GM18508 (cell line): ENCODE measurements around the gene CDC42SE2.
"Not testable (repeated sequence)": the region's sequence is repeated elsewhere in the genome, so short reads cannot be mapped to it uniquely, and the experiment has no call there.

Source experiments
- ATAC-seq: cut with Tn5 transposase; IDR thresholded peaks from one replicate; pipeline ENCODE4 v1.9.1; 2021; ENCODE audit warnings: moderate number of reproducible peaks; ENCODE audit not compliant: insufficient read depth, unreplicated experiment

The CDC42SE2 gene

DNA sequence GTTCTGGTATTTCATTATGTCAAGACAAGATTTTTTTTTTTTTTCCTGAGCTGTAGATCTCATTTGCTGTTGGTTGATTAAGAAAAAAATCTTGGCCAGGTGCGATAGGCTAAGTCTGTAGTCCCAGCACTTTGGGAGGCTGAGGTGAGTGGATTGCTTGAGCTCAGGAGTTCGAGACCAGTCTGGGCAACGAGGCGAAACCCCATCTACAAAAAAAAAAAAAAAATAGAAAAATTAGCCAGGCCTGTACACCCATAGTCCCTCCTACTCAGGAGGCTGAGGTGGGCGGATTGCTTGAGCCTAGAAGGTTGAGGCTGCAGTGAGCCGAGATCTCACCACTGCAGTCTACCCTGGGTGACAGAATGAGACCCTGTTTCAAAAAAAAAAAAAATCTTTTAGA, 12.2 kb downstream of the CDC42SE2 start:
- ATAC-seq: no peak

DNA sequence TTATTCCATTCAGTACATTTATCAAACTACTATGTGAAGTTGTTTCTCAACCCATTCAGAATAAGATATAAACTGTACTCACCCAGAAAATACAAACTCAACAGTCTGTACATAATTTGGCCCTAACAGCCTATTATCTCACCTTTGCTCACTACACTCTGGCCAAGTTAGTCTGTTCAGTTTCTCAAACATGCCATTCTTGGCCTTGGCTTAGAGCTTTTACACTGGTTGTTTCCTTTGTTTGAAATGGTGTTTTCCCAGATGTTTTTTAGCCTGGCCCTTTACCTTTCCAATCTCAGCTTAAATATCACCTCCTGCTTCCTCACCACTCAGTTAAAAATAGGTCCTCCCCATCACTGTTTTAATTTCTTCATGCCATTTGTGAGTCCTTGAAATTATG, 13.6 kb downstream of the CDC42SE2 start:
- no peak for ATAC-seq

DNA sequence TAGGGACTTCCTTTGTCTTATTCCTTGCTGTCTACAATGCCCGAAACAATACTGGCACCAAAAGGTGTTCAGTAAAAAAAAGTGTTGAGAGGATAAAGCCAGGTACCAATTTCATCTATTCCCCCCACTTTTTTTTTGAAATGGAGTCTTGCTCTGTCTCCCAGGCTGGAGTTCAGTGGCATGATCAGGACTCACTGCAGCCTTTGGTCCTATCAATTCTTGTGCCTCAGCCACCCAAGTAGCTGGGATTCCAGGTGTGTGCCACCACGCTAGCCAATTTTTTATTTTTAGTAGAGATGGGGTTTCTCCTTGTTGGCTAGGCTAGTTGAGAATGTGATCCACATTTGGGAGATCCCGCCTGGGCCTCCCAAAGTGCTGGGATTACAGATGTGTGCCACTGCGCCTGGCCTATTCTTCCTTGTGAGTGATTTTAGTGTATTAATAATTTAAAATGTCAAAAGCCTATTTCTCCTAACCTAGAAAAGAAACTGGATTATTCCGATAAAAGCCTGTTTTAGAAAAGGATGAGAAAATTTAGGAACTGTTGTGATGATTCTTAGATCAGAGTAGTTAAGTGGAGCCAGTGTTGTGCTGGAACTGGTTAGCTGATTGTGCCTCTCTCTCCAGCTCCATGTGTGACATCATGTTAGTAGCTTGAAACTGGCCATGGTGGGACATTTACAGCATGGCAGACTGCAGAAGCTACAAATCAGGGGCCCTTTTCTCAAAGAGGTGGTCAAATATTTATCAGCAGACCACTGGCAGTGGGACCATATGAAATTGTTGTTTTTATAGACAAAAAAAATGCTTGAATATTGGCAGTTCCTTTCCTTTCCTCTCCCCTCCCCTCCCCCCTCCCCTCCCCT, 14.3 kb downstream of the CDC42SE2 start:
- no peak for ATAC-seq

DNA sequence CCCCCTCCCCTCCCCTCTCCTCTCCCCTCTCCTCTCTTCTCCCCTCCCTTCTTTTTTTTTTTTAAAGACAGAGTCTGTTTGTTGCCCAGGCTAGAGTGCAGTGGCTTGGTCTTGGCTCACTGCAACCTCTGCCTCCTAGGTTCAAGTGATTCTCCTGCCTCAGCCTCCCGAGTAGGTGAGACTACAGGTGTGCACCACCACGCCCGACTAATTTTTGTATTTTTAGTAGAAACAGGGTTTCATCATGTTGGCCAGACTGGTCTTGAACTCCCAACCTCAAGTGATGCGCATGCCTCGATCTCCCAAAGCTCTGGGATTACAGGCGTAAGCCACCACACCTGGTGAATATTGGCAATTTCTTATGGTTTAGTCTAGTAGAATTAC, 14.9 kb downstream of the CDC42SE2 start:
- ATAC-seq: not testable (repeated sequence)

DNA sequence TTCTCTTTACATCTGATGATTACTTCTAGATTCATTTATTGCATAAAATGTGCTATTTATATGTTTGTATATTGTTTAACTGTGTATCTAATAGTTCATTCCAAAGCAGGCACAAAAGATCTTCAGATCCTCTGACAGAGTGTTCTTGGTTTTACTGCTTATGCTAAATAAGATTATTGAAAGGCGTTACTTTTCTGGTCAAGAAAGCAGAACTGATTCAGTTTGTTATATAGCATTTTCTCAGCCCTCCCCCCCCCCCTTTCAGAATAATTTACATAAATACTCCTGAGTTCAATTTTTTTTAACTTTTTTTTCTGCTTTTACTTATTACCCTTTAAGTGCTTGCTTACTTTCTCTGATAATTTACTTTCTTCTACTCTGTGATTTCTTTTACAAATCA, 15.4 kb downstream of the CDC42SE2 start:
- no peak for ATAC-seq

DNA sequence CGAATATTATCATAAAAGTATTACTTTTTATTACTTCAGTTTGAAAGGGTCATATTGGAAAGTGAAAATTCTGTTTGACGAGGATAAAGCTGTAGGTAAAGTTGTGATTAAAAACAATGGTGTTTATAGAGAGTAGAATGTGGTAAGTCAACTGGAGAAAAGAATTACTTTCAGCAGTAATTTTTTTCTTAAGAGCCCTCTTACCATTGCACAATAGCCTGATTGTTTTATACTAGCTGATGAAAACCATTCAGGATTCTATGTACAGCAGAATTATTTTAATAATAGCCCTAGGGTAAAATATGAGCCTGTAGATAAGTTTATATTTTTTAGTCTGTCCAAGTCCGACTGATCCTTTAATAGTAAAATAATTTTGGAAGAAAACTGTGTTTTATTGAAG, 16.6 kb downstream of the CDC42SE2 start:
- no peak for ATAC-seq

DNA sequence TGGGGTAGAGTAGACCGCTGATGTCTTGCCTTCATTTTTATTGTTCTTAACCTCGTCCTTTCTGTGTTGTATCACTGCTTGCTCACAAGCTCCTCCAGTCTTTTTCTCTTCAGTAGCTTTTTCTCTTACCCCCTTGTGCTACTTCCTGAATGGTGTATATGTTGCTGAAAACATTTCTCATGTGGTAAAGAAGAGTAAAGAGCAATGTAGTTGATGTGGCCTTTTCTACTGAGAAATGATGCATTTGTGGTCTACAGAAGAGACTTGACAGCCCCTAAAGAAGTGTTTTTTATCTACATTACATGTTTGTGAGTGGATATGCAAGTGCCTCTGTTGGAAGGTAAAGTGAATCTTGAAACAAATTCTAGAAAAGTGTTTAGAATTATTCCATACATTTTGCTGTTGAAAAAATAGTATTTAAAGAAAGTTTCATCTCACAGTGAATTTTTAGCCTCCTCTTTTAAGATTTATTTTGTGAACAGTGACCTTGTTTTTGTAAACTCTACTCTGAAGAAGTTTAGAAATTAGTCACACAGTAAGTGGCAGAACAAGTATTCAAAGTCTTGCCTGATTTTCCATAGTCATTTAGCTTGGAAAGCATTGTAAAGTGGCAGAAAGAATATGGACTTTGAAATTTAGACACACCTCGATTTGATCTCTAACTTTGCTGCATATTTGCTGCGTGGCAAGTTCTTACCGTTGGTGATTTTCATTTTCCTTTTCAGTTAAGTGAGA, 17.4 kb downstream of the CDC42SE2 start:
- no peak for ATAC-seq

DNA sequence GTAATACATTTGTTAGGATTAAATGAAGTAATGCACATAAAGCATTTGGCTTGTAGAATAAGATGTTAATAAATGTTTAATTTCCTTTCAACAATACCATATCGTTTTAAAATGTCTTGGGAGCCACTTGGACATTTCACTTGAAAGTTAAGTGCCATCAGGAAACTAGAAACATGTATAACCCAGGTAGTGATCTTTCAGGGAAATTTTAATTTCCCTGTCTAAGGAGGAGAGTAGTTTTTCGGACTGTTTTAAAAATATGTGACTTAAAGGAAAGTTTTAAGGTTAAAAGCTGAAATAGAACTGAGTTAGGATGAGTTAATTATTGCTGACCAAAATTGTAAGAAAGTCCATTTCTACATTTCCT, 18.0 kb downstream of the CDC42SE2 start:
- no peak for ATAC-seq

DNA sequence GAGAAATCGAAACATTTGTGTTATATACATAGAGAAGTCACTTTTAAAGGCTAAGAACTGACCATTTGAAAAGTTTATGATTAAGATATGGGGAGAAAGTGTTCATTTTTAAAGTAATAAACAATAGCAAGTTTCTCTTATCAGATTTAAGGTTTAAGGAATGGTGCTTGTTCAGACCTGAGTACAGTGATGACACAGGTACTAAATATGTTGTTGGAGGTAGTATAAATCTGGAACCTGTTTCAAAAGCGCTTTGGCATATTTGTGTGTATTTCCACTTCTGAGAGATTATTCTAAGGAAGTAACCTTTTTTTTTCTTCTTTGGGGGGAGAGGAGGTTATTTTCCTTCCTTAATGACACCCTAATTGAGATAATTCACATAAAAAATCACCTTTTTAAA, 18.4 kb downstream of the CDC42SE2 start:
- ATAC-seq: no peak

DNA sequence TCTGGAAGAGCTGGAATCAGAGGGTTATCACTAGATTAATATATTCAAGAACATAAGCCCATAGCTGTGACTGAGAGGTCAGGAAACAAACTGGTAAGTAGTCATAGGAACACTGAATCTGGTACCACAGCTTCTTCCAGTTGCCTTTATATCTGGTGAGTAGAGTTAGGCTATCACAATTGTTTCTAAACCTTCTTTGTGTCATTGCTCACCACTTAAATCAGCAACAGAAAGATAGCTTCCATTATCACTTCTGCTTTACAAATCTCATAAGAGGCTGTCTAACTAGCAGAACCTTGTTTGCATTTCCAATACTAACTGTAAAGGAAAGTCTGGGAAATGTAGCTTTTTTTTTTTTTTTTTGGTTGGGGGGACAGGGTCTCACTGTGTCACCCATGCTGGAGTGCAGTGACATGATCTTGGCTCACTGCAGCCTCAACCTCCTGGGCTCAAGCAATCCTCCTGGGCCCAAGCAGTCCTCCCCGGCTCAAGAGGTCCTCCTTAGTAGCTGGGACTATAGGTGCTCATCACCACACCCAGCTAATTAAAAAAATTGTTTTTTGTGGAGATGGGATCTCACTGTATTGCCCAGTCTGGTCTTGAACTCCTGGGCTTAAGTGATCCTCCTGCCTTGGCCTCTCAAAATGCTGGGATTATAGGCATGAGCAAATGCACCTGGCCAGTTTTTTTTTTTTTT, 22.0 kb downstream of the CDC42SE2 start:
- no peak for ATAC-seq

DNA sequence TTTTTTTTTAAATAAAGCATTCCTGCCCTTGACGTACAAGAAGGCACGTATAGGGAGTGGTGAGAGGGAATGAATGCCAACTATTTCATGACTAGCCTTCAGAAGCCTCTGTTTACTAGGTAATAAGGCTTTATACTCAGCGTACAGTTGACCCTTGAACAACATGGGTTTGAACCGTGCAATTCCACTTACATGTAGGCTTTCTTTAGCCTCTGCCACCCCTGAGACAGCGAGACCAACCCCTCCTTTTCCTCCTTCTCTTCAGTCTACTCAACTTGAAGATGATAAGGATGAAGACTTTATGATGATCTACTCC, 22.5 kb downstream of the CDC42SE2 start:
- ATAC-seq: no peak

DNA sequence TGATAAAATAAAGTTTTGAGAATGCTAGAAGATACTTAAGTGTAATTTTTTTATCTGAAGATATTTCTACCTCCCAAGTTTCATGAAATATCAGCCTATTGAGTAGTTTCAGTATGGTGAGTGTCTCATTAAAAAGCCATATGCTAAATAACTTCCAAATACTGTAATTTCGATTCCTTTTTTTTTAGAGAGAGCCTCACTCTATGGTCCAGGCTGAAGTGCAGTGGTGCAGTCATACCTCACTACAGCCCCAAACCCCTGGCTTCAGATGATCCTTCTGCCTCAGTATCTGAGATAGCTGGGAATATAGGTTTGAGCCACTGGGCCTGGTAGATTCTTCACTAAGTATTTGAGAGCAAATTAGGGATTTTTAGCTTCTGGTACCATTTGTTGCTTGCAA, 24.5 kb downstream of the CDC42SE2 start:
- ATAC-seq: no peak

DNA sequence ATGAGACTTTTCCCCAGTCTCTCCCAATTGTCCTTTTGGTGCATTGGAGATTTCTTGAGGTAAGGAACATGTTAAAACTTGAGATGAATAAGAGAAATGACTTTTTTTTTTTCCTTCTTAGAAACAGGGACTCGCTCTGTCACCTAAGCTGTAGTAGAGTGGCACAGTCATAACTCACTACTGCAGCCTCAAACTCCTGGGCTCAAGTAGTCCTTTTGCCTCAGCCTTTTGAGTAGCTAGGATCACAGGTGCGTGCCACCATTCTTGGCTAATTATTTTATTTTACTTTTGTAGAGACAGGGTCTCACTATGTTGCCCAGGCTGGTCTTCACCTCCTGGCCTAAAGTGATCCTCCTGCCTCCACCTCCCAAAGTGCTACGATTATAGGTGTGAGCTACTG, 25.9 kb downstream of the CDC42SE2 start:
- ATAC-seq: no peak

DNA sequence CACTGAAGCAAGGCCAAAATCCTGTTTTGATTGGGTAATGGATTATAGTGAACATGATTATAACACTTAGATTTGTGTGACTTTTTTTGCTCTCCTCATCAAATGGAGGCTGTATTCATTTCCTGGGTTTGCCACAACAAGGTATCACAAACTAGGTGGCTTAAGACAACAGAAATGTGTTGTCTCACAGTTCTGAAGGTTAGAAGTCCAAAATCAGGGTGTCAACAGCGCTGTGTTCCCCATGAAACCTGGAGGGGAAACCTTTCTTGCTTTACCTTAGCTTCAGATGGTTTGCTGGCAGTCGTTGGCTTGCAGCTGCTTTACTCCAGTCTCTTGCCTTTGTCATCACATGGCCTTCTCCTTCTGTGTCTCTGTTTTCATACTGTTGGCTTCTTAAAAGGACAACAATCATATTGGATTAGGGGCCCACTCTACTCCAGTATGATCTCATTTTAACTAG, 32.4 kb downstream of the CDC42SE2 start:
- no peak for ATAC-seq

DNA sequence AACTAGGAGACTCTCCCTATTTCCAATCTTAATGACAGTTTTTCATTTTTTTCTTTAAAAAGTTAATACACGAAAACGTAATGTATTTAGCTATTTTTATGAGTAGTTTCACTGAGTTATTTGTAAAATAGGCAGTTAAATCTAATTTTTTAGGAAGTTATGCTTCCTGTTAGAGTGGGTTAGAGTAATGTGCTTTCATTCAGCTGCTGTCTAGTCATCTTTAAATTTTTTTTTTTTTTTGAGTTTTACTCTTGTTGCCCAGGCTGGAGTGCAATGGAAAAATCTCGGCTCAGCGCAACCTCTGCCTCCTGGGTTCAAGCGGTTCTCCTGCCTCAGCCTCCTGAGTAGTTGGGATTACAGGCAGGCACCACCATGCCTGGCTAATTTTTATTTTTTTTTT, 34.0 kb downstream of the CDC42SE2 start:
- no peak for ATAC-seq

DNA sequence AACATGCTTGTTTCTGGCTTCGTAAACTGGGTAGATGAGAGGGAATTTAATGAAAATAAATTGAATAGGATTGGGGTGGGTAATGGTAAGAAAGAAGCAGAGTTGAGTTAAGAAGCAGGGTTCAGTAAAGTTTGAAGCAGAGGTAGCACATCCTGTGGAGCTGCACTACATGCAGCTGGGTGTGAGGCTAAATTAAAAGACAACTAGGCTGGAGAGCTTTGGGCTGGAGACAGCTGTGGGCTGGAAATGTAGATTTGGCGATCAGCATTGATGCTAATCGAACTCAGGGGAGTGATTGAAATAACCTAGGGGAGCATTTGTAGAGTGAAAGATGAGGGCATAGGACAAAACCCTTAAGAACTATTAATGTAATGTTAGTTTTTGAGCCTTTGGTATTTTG, 35.6 kb downstream of the CDC42SE2 start:
- no peak for ATAC-seq

DNA sequence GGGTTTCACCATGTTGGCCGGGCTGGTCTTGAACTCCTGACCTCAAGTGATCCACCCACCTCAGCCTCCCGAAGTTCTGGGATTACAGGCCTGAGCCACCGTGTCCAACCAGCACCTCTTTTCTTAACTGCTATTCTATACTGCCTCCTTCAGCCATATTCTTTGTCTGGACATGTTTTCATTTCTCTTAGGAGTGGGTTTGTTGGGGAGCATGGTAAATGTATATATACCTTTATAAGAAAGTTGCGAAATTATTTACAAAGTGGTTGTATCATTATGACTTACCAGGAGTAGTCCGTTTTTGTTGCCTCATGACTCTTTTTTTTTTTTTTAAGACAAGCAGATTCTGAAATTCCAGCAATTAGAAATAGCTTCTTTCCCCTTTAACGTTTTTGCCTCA, 38.7 kb downstream of the CDC42SE2 start:
- no peak for ATAC-seq

DNA sequence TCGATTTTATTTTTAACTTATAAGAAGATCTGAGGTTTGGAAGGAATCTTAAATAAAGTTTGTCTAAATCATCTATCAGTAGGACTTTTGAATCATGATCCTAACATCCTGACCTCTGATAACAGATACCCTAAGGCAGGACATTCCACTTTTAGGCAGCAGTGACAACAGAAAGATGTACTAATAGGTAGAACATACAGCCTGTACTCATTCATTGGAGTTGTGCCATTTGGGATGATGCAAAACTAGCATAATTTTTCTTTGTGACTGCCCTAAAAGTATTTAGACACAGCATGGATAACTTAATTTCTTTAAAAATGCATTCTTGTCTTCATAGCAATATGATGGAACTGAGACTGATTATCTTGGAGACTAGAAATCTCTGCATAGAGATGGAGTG, 39.7 kb downstream of the CDC42SE2 start:
- no peak for ATAC-seq

DNA sequence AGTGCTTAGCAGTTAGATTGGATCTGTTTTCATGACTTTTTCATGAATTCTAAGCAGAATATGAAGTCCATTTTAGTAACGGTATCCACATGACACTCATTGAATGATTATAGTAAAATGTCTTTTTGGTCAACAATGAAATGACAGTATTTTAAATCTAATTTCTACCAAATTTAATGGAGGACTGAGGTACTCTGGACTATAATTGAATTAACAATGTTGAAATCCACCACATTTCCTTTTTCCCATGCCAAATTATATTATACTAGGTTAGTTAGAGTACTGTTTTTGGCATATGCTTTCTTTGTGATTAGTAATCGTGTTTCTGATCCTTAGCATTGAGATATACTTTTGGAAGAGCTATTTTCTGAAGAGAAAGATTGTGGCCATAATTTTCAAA, 40.6 kb downstream of the CDC42SE2 start:
- ATAC-seq: no peak

DNA sequence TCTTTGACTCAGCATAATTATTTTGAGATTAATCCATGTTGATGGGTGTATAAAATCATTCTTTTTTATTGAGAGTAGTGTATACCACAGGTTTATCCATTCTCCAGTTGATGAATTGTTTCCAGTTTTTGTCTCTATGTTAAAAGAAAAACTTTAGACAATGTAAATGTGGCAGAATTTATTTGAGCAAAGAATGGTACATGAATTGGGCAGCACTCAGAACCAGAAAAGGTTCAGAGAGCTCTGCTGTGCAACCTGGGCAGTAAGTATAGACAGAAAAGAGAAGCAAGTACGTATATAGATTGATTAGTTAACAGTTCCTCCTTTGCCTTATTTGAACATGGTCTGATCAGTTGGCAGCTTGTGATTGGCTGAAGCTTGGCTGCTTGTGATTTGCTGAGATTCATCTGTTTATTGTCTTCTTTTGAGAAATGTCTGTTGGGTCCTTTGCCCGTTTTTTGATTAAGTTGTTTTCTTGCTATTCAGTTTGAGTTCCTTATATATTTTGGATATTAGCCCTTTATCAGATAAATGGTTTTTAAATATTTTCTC, 41.4 kb downstream of the CDC42SE2 start:
- no peak for ATAC-seq

DNA sequence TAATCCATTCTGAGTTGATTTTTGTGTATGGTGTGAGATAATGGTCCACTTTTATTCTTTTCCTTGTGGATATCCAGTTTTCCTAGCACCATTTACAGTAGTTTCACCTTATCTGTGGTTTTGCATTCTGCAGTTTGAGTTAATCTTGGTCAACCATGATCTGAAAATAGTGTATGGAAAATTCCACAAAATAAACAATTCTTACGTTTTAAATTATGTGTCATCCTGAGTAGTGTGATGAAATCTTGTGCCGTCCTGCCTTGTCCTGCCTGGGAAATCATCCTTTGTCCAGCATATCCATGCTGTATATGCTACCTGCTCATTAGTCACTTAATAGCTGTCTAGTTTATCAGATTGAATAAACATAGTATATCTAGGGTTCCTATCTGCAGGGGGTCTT, 42.1 kb downstream of the CDC42SE2 start:
- no peak for ATAC-seq
